ENCODE results near the gene STXBP5. TPM values are rescaled to one million over a fixed set of nuclear protein-coding genes. Genes with fewer than 3 reads are reported as not detected.

The STXBP5 gene
- polyA plus RNA-seq, 1 of the 3 experiments (the other 2 are of a cell fraction), result 9.9 TPM

GRCh38 chr6:147361311-147361981, 157.2 kb downstream of the STXBP5 start:
- no peak overlapping the region for H2AFZ ChIP-seq (ENCODE audit: low read depth)
- H3K4me3 ChIP-seq (ENCODE audit: low read depth in 2 of 2, low read length in 1 of 2), result no peak overlapping the region
- H4K20me1 ChIP-seq (ENCODE audit: insufficient read depth), result no peaks in the 10 kb centered on the region
- no peaks in the 10 kb centered on the region for H3K79me2 ChIP-seq (ENCODE audit: insufficient read depth)
- ChIA-PET CTCF (no interaction called here), POLR2A (no interaction called here)
- peaks cover 73 to 81% of the 10 kb centered on the region in 2 experiments for H3K36me3 ChIP-seq (replicated peaks in 1 of 2; ENCODE audit: control insufficient read depth in 1 of 2, insufficient read depth in 2 of 2, low read length in 1 of 2)
- H3F3A ChIP-seq (replicated peaks; ENCODE audit: insufficient read depth), result peaks cover 3% of the 10 kb centered on the region
- H3K9me2 ChIP-seq, result no peaks in the 10 kb centered on the region
- no peak for DNase-seq
- no peaks in the 10 kb centered on the region for H3K27me3 ChIP-seq (ENCODE audit: insufficient read depth)
- H3K4me2 ChIP-seq, result no peak overlapping the region
- no peak overlapping the region for H3K9ac ChIP-seq
- no peaks in the 10 kb centered on the region; a peak in 2 of 4 replicates for H3K4me1 ChIP-seq (ENCODE audit: control insufficient read depth in 1 of 2, insufficient read depth in 2 of 2, low read depth in 1 of 2, low read length in 1 of 2)
- 95% methylated on average over 5 of the region's 5 CpGs for WGBS (ENCODE audit: low lambda C conversion rate)
- TF ChIP-seq NRF1 (IDR thresholded peaks at IDR 0.05; ENCODE audit: low read depth, low read length) (no peak), FOXM1 (IDR thresholded peaks at IDR 0.05; ENCODE audit: low read depth) (no peak), PBX3 (IDR thresholded peaks at IDR 0.05) (no peak), EZH2phosphoT487 (IDR thresholded peaks at IDR 0.05; ENCODE audit: borderline replicate concordance, low read depth) (no peak), GABPA (IDR thresholded peaks at IDR 0.05; ENCODE audit: low read depth) (no peak), TEAD4 (IDR thresholded peaks at IDR 0.05; ENCODE audit: borderline replicate concordance, insufficient read depth) (no peak)
- TF ChIP-seq, protein P1, sequence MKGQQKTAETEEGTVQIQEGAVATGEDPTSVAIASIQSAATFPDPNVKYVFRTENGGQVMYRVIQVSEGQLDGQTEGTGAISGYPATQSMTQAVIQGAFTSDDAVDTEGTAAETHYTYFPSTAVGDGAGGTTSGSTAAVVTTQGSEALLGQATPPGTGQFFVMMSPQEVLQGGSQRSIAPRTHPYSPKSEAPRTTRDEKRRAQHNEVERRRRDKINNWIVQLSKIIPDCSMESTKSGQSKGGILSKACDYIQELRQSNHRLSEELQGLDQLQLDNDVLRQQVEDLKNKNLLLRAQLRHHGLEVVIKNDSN (IDR thresholded peaks at IDR 0.05; ENCODE audit: borderline replicate concordance, low read depth), result no peak
- H3K9me3 ChIP-seq, result no peaks in the 10 kb centered on the region
- H3K27ac ChIP-seq (ENCODE audit: low read depth in 2 of 2, low read length in 1 of 2), result no peak overlapping the region

DNA sequence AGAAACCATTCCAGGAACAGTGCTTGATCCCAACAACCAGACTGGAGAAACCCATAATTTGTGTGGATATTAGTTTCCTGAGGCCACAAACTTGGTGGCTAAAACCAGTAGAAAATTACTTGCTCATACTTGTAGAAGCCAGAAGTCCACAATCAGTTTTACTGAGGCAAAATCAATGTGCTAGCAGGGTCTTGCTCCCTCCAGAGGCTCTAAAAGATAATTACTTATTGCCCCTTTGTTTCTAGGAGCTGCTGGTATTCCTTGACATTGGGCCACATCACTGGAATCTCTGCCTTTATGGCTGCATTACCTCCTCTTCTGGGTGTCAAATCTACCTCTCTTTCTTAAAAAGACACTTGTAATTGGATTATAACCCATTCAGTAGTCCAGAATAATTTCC, 162.1 kb downstream of the STXBP5 start:
- Histone ChIP-seq H3K4me3 (ENCODE audit: low read depth in 2 of 2, low read length in 1 of 2) (no peak overlapping the region), H3K79me2 (ENCODE audit: insufficient read depth) (no peaks in the 10 kb centered on the region), H3K9ac (no peak overlapping the region), H3K4me1 (ENCODE audit: control insufficient read depth in 1 of 2, insufficient read depth in 2 of 2, low read depth in 1 of 2, low read length in 1 of 2) (no peaks in the 10 kb centered on the region; a peak in 2 of 4 replicates), H3K9me3 (no peaks in the 10 kb centered on the region), H3K27me3 (ENCODE audit: insufficient read depth) (no peaks in the 10 kb centered on the region), H3F3A (replicated peaks; ENCODE audit: insufficient read depth) (peaks cover 14% of the 10 kb centered on the region), H2AFZ (ENCODE audit: low read depth) (no peak overlapping the region), H3K27ac (ENCODE audit: low read depth in 2 of 2, low read length in 1 of 2) (no peak overlapping the region), H3K4me2 (no peak overlapping the region), H4K20me1 (ENCODE audit: insufficient read depth) (no peaks in the 10 kb centered on the region), H3K36me3 (replicated peaks in 1 of 2; ENCODE audit: control insufficient read depth in 1 of 2, insufficient read depth in 2 of 2, low read length in 1 of 2) (peaks cover 63 to 74% of the 10 kb centered on the region in 2 experiments), H3K9me2 (no peaks in the 10 kb centered on the region)
- TF ChIP-seq FOXJ3 (CRISPR knock-in tag; IDR thresholded peaks at IDR 0.05) (no peak), RAD21 (IDR thresholded peaks at IDR 0.05; ENCODE audit: low read length) (no peak), RFX5 (IDR thresholded peaks at IDR 0.05; ENCODE audit: low read length) (no peak), TCF12 (IDR thresholded peaks at IDR 0.05) (no peak), GATA2 (CRISPR knock-in tag; IDR thresholded peaks at IDR 0.05) (no peak), PBX3 (IDR thresholded peaks at IDR 0.05) (no peak)
- TF ChIP-seq, protein P2, sequence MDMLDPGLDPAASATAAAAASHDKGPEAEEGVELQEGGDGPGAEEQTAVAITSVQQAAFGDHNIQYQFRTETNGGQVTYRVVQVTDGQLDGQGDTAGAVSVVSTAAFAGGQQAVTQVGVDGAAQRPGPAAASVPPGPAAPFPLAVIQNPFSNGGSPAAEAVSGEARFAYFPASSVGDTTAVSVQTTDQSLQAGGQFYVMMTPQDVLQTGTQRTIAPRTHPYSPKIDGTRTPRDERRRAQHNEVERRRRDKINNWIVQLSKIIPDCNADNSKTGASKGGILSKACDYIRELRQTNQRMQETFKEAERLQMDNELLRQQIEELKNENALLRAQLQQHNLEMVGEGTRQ (IDR thresholded peaks at IDR 0.05; ENCODE audit: borderline replicate concordance, low read depth, low read length), result no peak
- TF ChIP-seq, protein P3, sequence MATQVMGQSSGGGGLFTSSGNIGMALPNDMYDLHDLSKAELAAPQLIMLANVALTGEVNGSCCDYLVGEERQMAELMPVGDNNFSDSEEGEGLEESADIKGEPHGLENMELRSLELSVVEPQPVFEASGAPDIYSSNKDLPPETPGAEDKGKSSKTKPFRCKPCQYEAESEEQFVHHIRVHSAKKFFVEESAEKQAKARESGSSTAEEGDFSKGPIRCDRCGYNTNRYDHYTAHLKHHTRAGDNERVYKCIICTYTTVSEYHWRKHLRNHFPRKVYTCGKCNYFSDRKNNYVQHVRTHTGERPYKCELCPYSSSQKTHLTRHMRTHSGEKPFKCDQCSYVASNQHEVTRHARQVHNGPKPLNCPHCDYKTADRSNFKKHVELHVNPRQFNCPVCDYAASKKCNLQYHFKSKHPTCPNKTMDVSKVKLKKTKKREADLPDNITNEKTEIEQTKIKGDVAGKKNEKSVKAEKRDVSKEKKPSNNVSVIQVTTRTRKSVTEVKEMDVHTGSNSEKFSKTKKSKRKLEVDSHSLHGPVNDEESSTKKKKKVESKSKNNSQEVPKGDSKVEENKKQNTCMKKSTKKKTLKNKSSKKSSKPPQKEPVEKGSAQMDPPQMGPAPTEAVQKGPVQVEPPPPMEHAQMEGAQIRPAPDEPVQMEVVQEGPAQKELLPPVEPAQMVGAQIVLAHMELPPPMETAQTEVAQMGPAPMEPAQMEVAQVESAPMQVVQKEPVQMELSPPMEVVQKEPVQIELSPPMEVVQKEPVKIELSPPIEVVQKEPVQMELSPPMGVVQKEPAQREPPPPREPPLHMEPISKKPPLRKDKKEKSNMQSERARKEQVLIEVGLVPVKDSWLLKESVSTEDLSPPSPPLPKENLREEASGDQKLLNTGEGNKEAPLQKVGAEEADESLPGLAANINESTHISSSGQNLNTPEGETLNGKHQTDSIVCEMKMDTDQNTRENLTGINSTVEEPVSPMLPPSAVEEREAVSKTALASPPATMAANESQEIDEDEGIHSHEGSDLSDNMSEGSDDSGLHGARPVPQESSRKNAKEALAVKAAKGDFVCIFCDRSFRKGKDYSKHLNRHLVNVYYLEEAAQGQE (IDR thresholded peaks at IDR 0.05; ENCODE audit: low read depth, low read length), result no peak
- TF ChIP-seq, protein P4, sequence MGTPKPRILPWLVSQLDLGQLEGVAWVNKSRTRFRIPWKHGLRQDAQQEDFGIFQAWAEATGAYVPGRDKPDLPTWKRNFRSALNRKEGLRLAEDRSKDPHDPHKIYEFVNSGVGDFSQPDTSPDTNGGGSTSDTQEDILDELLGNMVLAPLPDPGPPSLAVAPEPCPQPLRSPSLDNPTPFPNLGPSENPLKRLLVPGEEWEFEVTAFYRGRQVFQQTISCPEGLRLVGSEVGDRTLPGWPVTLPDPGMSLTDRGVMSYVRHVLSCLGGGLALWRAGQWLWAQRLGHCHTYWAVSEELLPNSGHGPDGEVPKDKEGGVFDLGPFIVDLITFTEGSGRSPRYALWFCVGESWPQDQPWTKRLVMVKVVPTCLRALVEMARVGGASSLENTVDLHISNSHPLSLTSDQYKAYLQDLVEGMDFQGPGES (IDR thresholded peaks at IDR 0.05; ENCODE audit: low read depth, low read length), result no peak
- ChIA-PET POLR2A (no interaction called here), CTCF (interaction anchor here (0.6 to 1.1 kb wide), 2 partner anchors 16 to 123 kb away, joined by 3 read pairs; no protein-coding TSS in a partner anchor)
- DNase-seq, result no peak

Measured in SK-N-SH (cell line).